Measurements from ENCODE around the gene TULP1. TPM values are rescaled to one million over a fixed set of nuclear protein-coding genes. Genes with fewer than 3 reads are reported as not detected.

Gene TULP1
- total RNA-seq, 1 experiment from 2014 or later, result not detected

GRCh38 chr6:35499372-35499771, 13.3 kb downstream of the TULP1 start:
- no peaks in the 10 kb centered on the region for H4K20me1 ChIP-seq (ENCODE audit: control insufficient read depth, insufficient read depth, insufficient read length)
- H2BK15ac ChIP-seq (ENCODE audit: low read depth, low read length), result no peak overlapping the region
- no peak overlapping the region for H2BK120ac ChIP-seq (ENCODE audit: low read depth, low read length, poor library complexity, severe bottlenecking)
- no peak overlapping the region for H4K91ac ChIP-seq (ENCODE audit: insufficient read length, low read depth, low read length)
- peaks cover 2% of the 10 kb centered on the region; the same call in 1 of the 2 replicates for H3K79me2 ChIP-seq (ENCODE audit: insufficient read depth, low read length)
- no peak overlapping the region for H3K27ac ChIP-seq (ENCODE audit: insufficient read length, low read depth, low read length)
- H3K18ac ChIP-seq (ENCODE audit: insufficient read length, low read depth, low read length), result no peak overlapping the region
- Mint-ChIP-seq H3K4me1 (peaks cover 33 to 35% of the 10 kb centered on the region in 2 experiments), H3K4me3 (peak overlapping the region in 1 of 2 experiments; percentile 84; a peak in 2 of 5 replicates), H3K27me3 (ENCODE audit: low read depth) (peaks cover 31% of the 10 kb centered on the region), H3K9me3 (no peaks in the 10 kb centered on the region), H3K36me3 (ENCODE audit: insufficient read depth in 1 of 3, low read depth in 3 of 3) (peaks cover 0 to 4% (median 0%) of the 10 kb centered on the region in 3 experiments; a peak in 2 of 7 replicates), H3K27ac (no peak overlapping the region)
- H2AK5ac ChIP-seq (ENCODE audit: insufficient read length, low read length), result no peak overlapping the region
- no peak for TF ChIP-seq CTCF (conservative IDR thresholded peaks at IDR 0.05)
- H3K79me1 ChIP-seq (ENCODE audit: insufficient read depth, low read depth, low read length, poor library complexity, severe bottlenecking), result no peaks in the 10 kb centered on the region
- H3K27me3 ChIP-seq (ENCODE audit: insufficient read depth, low read length), result no peaks in the 10 kb centered on the region; the same call in 1 of the 2 replicates
- no peak overlapping the region for H3K56ac ChIP-seq (ENCODE audit: insufficient read length, low read depth, low read length)
- no peak overlapping the region for H3T11ph ChIP-seq (ENCODE audit: low read length)
- H3K9ac ChIP-seq (ENCODE audit: extremely low read depth, insufficient read length, low read length), result no peak overlapping the region
- H2AFZ ChIP-seq (ENCODE audit: low read length), result no peak overlapping the region
- H2BK5ac ChIP-seq (ENCODE audit: insufficient read length, low read length), result no peak overlapping the region
- no peak overlapping the region for H3K14ac ChIP-seq (ENCODE audit: insufficient read depth, low read length)
- no peak overlapping the region for H3K4ac ChIP-seq (ENCODE audit: low read depth, low read length)
- no peak overlapping the region for H4K5ac ChIP-seq (ENCODE audit: insufficient read length, low read depth, low read length)
- H3K9me3 ChIP-seq (ENCODE audit: control insufficient read depth, low read depth, low read length), result no peaks in the 10 kb centered on the region
- H2BK12ac ChIP-seq (ENCODE audit: insufficient read length, low read depth, low read length), result no peak overlapping the region
- no CpG with 5 or more reads among the region's 4 CpGs for WGBS (ENCODE audit: extremely low coverage, insufficient read length, low lambda C conversion rate)
- H3K4me1 ChIP-seq (ENCODE audit: insufficient read depth, low read length), result peaks cover 6% of the 10 kb centered on the region; the same call in 1 of the 2 replicates
- peaks cover 12% of the 10 kb centered on the region for H3K23me2 ChIP-seq (ENCODE audit: insufficient read length, low read depth, low read length, poor library complexity, severe bottlenecking)
- H4K8ac ChIP-seq (replicated peaks; ENCODE audit: insufficient read length, low read depth, low read length), result no peak overlapping the region
- H2BK20ac ChIP-seq (ENCODE audit: low read depth, low read length, poor library complexity, severe bottlenecking), result no peak overlapping the region
- DNase-seq, result no peak
- no peak overlapping the region for H3K23ac ChIP-seq (ENCODE audit: insufficient read length, low read depth, low read length)
- no peak overlapping the region for H3K4me2 ChIP-seq (ENCODE audit: insufficient read depth, insufficient read length, low read length)
